Bronchial smooth muscle cell (primary cell): ENCODE data around the gene TC2N. TPM values are rescaled to one million over a fixed set of nuclear protein-coding genes. Genes with fewer than 3 reads are reported as not detected.

Source experiments
- total RNA-seq: library from RNA; depleted of rRNA; stranded (reverse); fragments of >200 nt; gene quantifications from 2 replicates; pipeline ENCODE4 v1.2.1, GENCODE V29; 2014

TC2N gene
- total RNA-seq = 0.32 TPM in 1 of 2 replicates, not detected in the other

GRCh38 chr14:91867316-91867988 lies at the start of gene TC2N:
TSS of gene TC2N (minus strand) at chr14:91867536. CDS start at chr14:91813769, 53,767 bp downstream.

GRCh38 chr14:91731986-91732385 lies 135.3 kb downstream of the TC2N start, which contains the start of gene CATSPERB:
TSS of gene CATSPERB (minus strand) at chr14:91732086. CDS start at chr14:91729479, 2,607 bp downstream.

Other genes starting within 250 kb of the TC2N start
- not detected in 2 replicates for gene CATSPERB, start 135.4 kb downstream of the TC2N start, total RNA-seq
- 15.9 and 17.4 TPM in 2 replicates for gene FBLN5, start 80.2 kb upstream of the TC2N start, total RNA-seq
- gene TRIP11, start 172.5 kb upstream of the TC2N start, total RNA-seq = 19.6 and 26.2 TPM in 2 replicates
- gene ATXN3, start 239.0 kb upstream of the TC2N start, total RNA-seq = 66.8 and 100 TPM in 2 replicates